AG09309 (cell line): ENCODE results near the gene ADGRF4.
A peak's percentile ranks its signal among the peaks of the same experiment; 100 is the strongest.

Experiments
- DNase-seq: peaks from one replicate; pipeline ENCODE4 v3.0.0-alpha.2; 2010; ENCODE audit warnings: low read depth
- H3K4me3 ChIP-seq: 2 replicates; pipeline ENCODE4 v1.5.1; 2011; ENCODE audit warnings: mild to moderate bottlenecking, low read depth, low read length, moderate library complexity; ENCODE audit not compliant: control insufficient read depth
- CTCF ChIP-seq: IDR thresholded peaks from 2 replicates; pipeline ENCODE4 v1.5.1; 2011; ENCODE audit warnings: mild to moderate bottlenecking, low read depth, low read length, inconsistent platforms; ENCODE audit not compliant: insufficient read depth, control insufficient read depth; ENCODE audit errors: missing control alignments

The ADGRF4 gene

GRCh38 chr6:47690791-47691190 lies 7.6 kb upstream of the ADGRF4 start:
- no peak for DNase-seq
- H3K4me3 ChIP-seq, result no peak overlapping the region
- TF ChIP-seq CTCF, result no peak

- no peak for DNase-seq
- TF ChIP-seq CTCF, result no peak
- H3K4me3 ChIP-seq, result no peak overlapping the region
Observed at GRCh38 chr6:47697925-47698324, 455 bp upstream of the ADGRF4 start.

- H3K4me3 ChIP-seq, result no peak overlapping the region
- no peak for TF ChIP-seq CTCF
- peak; percentile 8 for DNase-seq
Observed at GRCh38 chr6:47700053-47700452, 1.7 kb downstream of the ADGRF4 start.

- TF ChIP-seq CTCF, result no peak
- H3K4me3 ChIP-seq, result no peak overlapping the region
- no peak for DNase-seq
Observed at GRCh38 chr6:47700596-47700995, 2.2 kb downstream of the ADGRF4 start.

- H3K4me3 ChIP-seq, result no peak overlapping the region
- TF ChIP-seq CTCF, result no peak
- DNase-seq, result no peak
Observed at GRCh38 chr6:47701363-47701762, 3.0 kb downstream of the ADGRF4 start.

- DNase-seq, result no peak
- no peak for TF ChIP-seq CTCF
- H3K4me3 ChIP-seq, result no peak overlapping the region
Observed at GRCh38 chr6:47709160-47709559, 10.8 kb downstream of the ADGRF4 start.

GRCh38 chr6:47710295-47710694 lies 11.9 kb downstream of the ADGRF4 start:
- TF ChIP-seq CTCF, result no peak
- no peak overlapping the region for H3K4me3 ChIP-seq
- DNase-seq, result no peak
